Suprapubic skin (tissue), 4 donors: Measurements from ENCODE around the gene YIF1A.

Experiments used
- CTCF ChIP-seq, 2 donors: fragments of 200-600 bp in 1 of 2; fragments of 450-650 bp in 1 of 2; sonication (generic) in 1 of 2; IDR thresholded peaks; one replicate each; pipeline ENCODE4 v1.5.1; 2016 to 2019; ENCODE audit warnings: antibody characterized with exemption in 2 of 2, mild to moderate bottlenecking in 1 of 2, moderate library complexity in 1 of 2
- EP300 ChIP-seq: sonication (generic); formaldehyde crosslinking; IDR thresholded peaks from one replicate; pipeline ENCODE4 v1.6.1; 2017; ENCODE audit warnings: antibody characterized with exemption
- POLR2A ChIP-seq, 2 donors: fragments of 450-650 bp; IDR thresholded peaks; one replicate each; pipeline ENCODE4 v1.6.1; 2017; ENCODE audit warnings: antibody characterized with exemption in 2 of 2, mild to moderate bottlenecking in 2 of 2, moderate library complexity in 2 of 2
- POLR2AphosphoS5 ChIP-seq, 3 donors: sonication (generic); formaldehyde crosslinking; IDR thresholded peaks; one replicate each; pipeline ENCODE4 v1.6.1; 2017; ENCODE audit warnings: antibody characterized with exemption in 3 of 3

- no peak for TF ChIP-seq CTCF (IDR thresholded peaks at IDR 0.05)
- no peak for TF ChIP-seq POLR2AphosphoS5 (IDR thresholded peaks at IDR 0.05)
- TF ChIP-seq EP300: no peak
- TF ChIP-seq POLR2A (IDR thresholded peaks at IDR 0.05): no peak
These were observed 21.9 kb downstream of the YIF1A start for GRCh38 chr11:66267039-66267378.
